GM23338 (cell line): Measurements from ENCODE around the gene MBOAT1. TPM values are rescaled to one million over a fixed set of nuclear protein-coding genes. Genes with fewer than 3 reads are reported as not detected.

Source experiments
- ATAC-seq: fragments of 200-7000 bp; cut with Tn5 transposase; 3 replicates; pipeline ENCODE4 v1.9.1; 2020
- DNase-seq: peaks from one replicate; pipeline ENCODE4 v3.0.0-alpha.2; 2015; ENCODE audit warnings: low spot score
- H2AFZ ChIP-seq: fragments of 200-600 bp; sonication (generic); 2 replicates; pipeline ENCODE4 v1.8.0; 2016; ENCODE audit warnings: antibody characterized with exemption, mild to moderate bottlenecking, moderate library complexity
- H3F3A ChIP-seq: fragments of 200-600 bp; sonication (generic); replicated peaks from 2 replicates; pipeline ENCODE4 v1.8.0; 2017; ENCODE audit warnings: antibody characterized with exemption, mixed run types, low read depth
- H3K27ac ChIP-seq: fragments of 200-600 bp; sonication (generic); 2 replicates; pipeline ENCODE4 v1.6.1; 2016; ENCODE audit warnings: low read depth
- H3K27me3 ChIP-seq: fragments of 200-600 bp; sonication (generic); 2 replicates; pipeline ENCODE4 v1.8.0; 2016; ENCODE audit warnings: mild to moderate bottlenecking, mixed run types, moderate library complexity; ENCODE audit not compliant: insufficient read depth
- H3K36me3 ChIP-seq: fragments of 200-600 bp; sonication (generic); 2 replicates; pipeline ENCODE4 v1.8.0; 2016; ENCODE audit warnings: mild to moderate bottlenecking; ENCODE audit not compliant: insufficient read depth
- H3K4me1 ChIP-seq: fragments of 200-600 bp; sonication (generic); 2 replicates; pipeline ENCODE4 v1.8.0; 2016; ENCODE audit warnings: mild to moderate bottlenecking, moderate library complexity; ENCODE audit not compliant: insufficient read depth
- H3K4me2 ChIP-seq: fragments of 200-600 bp; sonication (generic); 2 replicates; pipeline ENCODE4 v1.7.1; 2017; ENCODE audit warnings: mixed run types
- H3K4me3 ChIP-seq: fragments of 200-600 bp; sonication (generic); 2 replicates; pipeline ENCODE4 v1.6.1; 2016; ENCODE audit warnings: mixed run types
- H3K79me2 ChIP-seq: fragments of 200-600 bp; sonication (generic); replicated peaks from 2 replicates; pipeline ENCODE4 v1.8.0; 2017; ENCODE audit warnings: mild to moderate bottlenecking; ENCODE audit not compliant: insufficient read depth
- H3K9me2 ChIP-seq: fragments of 200-600 bp; sonication (generic); 2 replicates; pipeline ENCODE4 v1.8.0; 2017; ENCODE audit not compliant: insufficient read depth
- H4K20me1 ChIP-seq: fragments of 200-600 bp; sonication (generic); replicated peaks from 2 replicates; pipeline ENCODE4 v1.8.0; 2017; ENCODE audit warnings: mild to moderate bottlenecking; ENCODE audit not compliant: insufficient read depth
- H3K27ac Mint-ChIP-seq: 2 replicates; pipeline ENCODE4 v1.8.0; 2020; ENCODE audit warnings: inconsistent platforms, mild to moderate bottlenecking, moderate library complexity, mixed read lengths
- H3K27me3 Mint-ChIP-seq: 3 replicates; pipeline ENCODE4 v1.8.0; 2022; ENCODE audit warnings: low read depth, mild to moderate bottlenecking, moderate library complexity, mixed read lengths, inconsistent platforms; ENCODE audit not compliant: insufficient read depth, poor library complexity
- H3K36me3 Mint-ChIP-seq: 3 replicates; pipeline ENCODE4 v1.8.0; 2021; ENCODE audit warnings: low read depth, mild to moderate bottlenecking, inconsistent platforms, moderate library complexity, mixed read lengths
- H3K4me1 Mint-ChIP-seq: 3 replicates; pipeline ENCODE4 v1.8.0; 2020; ENCODE audit warnings: mild to moderate bottlenecking, inconsistent platforms, mixed read lengths
- H3K4me3 Mint-ChIP-seq: 3 replicates; pipeline ENCODE4 v1.8.0; 2021; ENCODE audit warnings: moderate library complexity, mild to moderate bottlenecking, inconsistent platforms, mixed read lengths
- H3K9me3 Mint-ChIP-seq: 3 replicates; pipeline ENCODE4 v1.8.0; 2020; ENCODE audit warnings: moderate library complexity, mild to moderate bottlenecking, inconsistent platforms, mixed read lengths
- CTCF ChIP-seq, 2 experiments: fragments of 200-600 bp in 1 of 2; sonication (generic) in 1 of 2; conservative IDR thresholded peaks; 2 replicates each; pipeline versions ENCODE4 v1.5.1 to v1.6.1; 2016 to 2017; ENCODE audit warnings: antibody characterized with exemption in 2 of 2, low read depth in 2 of 2, mild to moderate bottlenecking in 2 of 2, moderate library complexity in 1 of 2
- EZH2phosphoT487 ChIP-seq: fragments of 200-600 bp; sonication (generic); IDR thresholded peaks from one replicate; pipeline ENCODE4 v1.8.1; 2018; ENCODE audit warnings: antibody characterized with exemption; ENCODE audit not compliant: unreplicated experiment
- JUNB ChIP-seq: IDR thresholded peaks from one replicate; pipeline ENCODE4 v1.6.1; 2016; ENCODE audit warnings: antibody characterized with exemption; ENCODE audit not compliant: unreplicated experiment
- NANOG ChIP-seq: IDR thresholded peaks from 2 replicates; pipeline ENCODE4 v1.6.1; 2016; ENCODE audit warnings: antibody characterized with exemption, borderline replicate concordance
- POLR2AphosphoS5 ChIP-seq: IDR thresholded peaks from 2 replicates; pipeline ENCODE4 v1.6.1; 2016; ENCODE audit warnings: antibody characterized with exemption, low read depth
- REST ChIP-seq: IDR thresholded peaks from one replicate; pipeline ENCODE4 v1.6.1; 2018; ENCODE audit warnings: antibody characterized with exemption; ENCODE audit not compliant: unreplicated experiment
- STAT1 ChIP-seq: IDR thresholded peaks from one replicate; pipeline ENCODE4 v1.6.1; 2016; ENCODE audit warnings: antibody characterized with exemption; ENCODE audit not compliant: unreplicated experiment
- ZNF114 ChIP-seq: fragments of 250-450 bp; sonication (Bioruptor Pico); IDR thresholded peaks from 2 replicates; pipeline ENCODE4 v1.5.0; 2020; ENCODE audit warnings: mild to moderate bottlenecking, moderate library complexity
- ZNF331 ChIP-seq: fragments of 250-450 bp; sonication (Bioruptor Pico); IDR thresholded peaks from 2 replicates; pipeline ENCODE4 v1.5.0; 2020; ENCODE audit warnings: low read depth, mild to moderate bottlenecking, moderate library complexity
- polyA plus RNA-seq: library from polyadenylated mRNA; unstranded; fragments of >200 nt; fragmentation: Nextera tagmentation; extraction: Ambion mirVana; gene quantifications from 2 replicates; pipeline ENCODE4 v1.2.1, GENCODE V29; 2016
- total RNA-seq: library from RNA; depleted of rRNA; stranded (reverse); fragments of >200 nt; shearing (Covaris generic); gene quantifications from 2 replicates; pipeline ENCODE4 v1.2.3, GENCODE V29; 2014
- TF ChIP-seq, protein P1 (sequence below): fragments of 250-450 bp; sonication (Bioruptor Pico); IDR thresholded peaks from 2 replicates; pipeline ENCODE4 v1.5.0; 2020; ENCODE audit warnings: mild to moderate bottlenecking, moderate library complexity

The MBOAT1 gene
- total and polyA plus RNA-seq, 2 experiments from 2014 or later = 3.8 to 18.6 TPM

DNA sequence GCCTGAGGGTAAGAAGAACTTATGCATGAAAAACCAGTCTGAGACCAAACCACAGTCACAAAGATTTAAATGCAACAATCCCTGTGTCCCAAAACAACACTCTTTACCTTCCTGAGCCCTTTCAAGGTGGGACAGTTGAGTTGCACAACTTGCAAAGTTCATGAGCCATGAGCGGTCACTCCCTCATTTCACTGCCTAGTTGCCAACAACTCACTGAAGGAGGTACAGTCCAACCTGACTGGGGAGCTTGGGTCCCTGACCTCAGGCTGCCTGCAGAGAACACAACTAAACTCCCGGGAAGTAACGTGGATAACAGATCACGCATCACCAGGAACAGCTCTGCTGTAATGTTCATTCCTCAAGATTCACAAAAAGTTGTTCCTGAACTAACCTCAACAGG lies 69.4 kb downstream of the MBOAT1 start (continued):
- TF ChIP-seq REST = no peak
- TF ChIP-seq EZH2phosphoT487 = no peak
- no peak for TF ChIP-seq ZNF114 (CRISPR knock-in tag)

- peaks cover 7% of the 10 kb centered on the region; the same call in 1 of the 3 replicates for H3K36me3 Mint-ChIP-seq
- no peaks in the 10 kb centered on the region for H3K27me3 Mint-ChIP-seq
- Histone ChIP-seq H3K4me2 (no peak overlapping the region), H3K4me1 (no peaks in the 10 kb centered on the region), H3K27me3 (no peaks in the 10 kb centered on the region), H3F3A (no peaks in the 10 kb centered on the region), H2AFZ (no peak overlapping the region), H4K20me1 (no peaks in the 10 kb centered on the region), H3K4me3 (no peak overlapping the region), H3K27ac (no peak overlapping the region), H3K9me2 (0 out of 2 replicates have a peak, but pooled peaks cover 4% of the 10 kb centered on the region), H3K36me3 (no peaks in the 10 kb centered on the region), H3K79me2 (no peaks in the 10 kb centered on the region)
- no peak overlapping the region for H3K27ac Mint-ChIP-seq
- peaks cover 14% of the 10 kb centered on the region; the same call in 2 of the 3 replicates for H3K4me1 Mint-ChIP-seq
- no peaks in the 10 kb centered on the region for H3K9me3 Mint-ChIP-seq
- ATAC-seq (no peak), DNase-seq (no peak)
- no peak overlapping the region for H3K4me3 Mint-ChIP-seq
- no peak for TF ChIP-seq POLR2AphosphoS5
- TF ChIP-seq NANOG = no peak
- TF ChIP-seq CTCF (conservative IDR thresholded peaks at IDR 0.05; ENCODE audit: low read depth in 2 of 2) = no peak
- no peak for TF ChIP-seq EZH2phosphoT487
- no peak for TF ChIP-seq REST
- no peak for TF ChIP-seq JUNB
- no peak for TF ChIP-seq ZNF331 (CRISPR knock-in tag)
- no peak for TF ChIP-seq STAT1
- TF ChIP-seq, protein P1, sequence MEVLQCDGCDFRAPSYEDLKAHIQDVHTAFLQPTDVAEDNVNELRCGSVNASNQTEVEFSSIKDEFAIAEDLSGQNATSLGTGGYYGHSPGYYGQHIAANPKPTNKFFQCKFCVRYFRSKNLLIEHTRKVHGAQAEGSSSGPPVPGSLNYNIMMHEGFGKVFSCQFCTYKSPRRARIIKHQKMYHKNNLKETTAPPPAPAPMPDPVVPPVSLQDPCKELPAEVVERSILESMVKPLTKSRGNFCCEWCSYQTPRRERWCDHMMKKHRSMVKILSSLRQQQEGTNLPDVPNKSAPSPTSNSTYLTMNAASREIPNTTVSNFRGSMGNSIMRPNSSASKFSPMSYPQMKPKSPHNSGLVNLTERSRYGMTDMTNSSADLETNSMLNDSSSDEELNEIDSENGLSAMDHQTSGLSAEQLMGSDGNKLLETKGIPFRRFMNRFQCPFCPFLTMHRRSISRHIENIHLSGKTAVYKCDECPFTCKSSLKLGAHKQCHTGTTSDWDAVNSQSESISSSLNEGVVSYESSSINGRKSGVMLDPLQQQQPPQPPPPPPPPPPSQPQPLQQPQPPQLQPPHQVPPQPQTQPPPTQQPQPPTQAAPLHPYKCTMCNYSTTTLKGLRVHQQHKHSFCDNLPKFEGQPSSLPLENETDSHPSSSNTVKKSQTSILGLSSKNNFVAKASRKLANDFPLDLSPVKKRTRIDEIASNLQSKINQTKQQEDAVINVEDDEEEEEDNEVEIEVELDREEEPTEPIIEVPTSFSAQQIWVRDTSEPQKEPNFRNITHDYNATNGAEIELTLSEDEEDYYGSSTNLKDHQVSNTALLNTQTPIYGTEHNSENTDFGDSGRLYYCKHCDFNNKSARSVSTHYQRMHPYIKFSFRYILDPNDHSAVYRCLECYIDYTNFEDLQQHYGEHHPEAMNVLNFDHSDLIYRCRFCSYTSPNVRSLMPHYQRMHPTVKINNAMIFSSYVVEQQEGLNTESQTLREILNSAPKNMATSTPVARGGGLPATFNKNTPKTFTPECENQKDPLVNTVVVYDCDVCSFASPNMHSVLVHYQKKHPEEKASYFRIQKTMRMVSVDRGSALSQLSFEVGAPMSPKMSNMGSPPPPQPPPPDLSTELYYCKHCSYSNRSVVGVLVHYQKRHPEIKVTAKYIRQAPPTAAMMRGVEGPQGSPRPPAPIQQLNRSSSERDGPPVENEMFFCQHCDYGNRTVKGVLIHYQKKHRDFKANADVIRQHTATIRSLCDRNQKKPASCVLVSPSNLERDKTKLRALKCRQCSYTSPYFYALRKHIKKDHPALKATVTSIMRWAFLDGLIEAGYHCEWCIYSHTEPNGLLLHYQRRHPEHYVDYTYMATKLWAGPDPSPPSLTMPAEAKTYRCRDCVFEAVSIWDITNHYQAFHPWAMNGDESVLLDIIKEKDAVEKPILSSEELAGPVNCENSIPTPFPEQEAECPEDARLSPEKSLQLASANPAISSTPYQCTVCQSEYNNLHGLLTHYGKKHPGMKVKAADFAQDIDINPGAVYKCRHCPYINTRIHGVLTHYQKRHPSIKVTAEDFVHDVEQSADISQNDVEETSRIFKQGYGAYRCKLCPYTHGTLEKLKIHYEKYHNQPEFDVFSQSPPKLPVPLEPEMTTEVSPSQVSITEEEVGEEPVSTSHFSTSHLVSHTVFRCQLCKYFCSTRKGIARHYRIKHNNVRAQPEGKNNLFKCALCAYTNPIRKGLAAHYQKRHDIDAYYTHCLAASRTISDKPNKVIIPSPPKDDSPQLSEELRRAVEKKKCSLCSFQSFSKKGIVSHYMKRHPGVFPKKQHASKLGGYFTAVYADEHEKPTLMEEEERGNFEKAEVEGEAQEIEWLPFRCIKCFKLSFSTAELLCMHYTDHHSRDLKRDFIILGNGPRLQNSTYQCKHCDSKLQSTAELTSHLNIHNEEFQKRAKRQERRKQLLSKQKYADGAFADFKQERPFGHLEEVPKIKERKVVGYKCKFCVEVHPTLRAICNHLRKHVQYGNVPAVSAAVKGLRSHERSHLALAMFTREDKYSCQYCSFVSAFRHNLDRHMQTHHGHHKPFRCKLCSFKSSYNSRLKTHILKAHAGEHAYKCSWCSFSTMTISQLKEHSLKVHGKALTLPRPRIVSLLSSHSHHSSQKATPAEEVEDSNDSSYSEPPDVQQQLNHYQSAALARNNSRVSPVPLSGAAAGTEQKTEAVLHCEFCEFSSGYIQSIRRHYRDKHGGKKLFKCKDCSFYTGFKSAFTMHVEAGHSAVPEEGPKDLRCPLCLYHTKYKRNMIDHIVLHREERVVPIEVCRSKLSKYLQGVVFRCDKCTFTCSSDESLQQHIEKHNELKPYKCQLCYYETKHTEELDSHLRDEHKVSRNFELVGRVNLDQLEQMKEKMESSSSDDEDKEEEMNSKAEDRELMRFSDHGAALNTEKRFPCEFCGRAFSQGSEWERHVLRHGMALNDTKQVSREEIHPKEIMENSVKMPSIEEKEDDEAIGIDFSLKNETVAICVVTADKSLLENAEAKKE = no peak
- no peak for TF ChIP-seq ZNF114 (CRISPR knock-in tag)
Observed at GRCh38 chr6:20141931-20142330, 70.3 kb downstream of the MBOAT1 start.
